ENCODE results near the gene HPD.

The HPD gene

DNA sequence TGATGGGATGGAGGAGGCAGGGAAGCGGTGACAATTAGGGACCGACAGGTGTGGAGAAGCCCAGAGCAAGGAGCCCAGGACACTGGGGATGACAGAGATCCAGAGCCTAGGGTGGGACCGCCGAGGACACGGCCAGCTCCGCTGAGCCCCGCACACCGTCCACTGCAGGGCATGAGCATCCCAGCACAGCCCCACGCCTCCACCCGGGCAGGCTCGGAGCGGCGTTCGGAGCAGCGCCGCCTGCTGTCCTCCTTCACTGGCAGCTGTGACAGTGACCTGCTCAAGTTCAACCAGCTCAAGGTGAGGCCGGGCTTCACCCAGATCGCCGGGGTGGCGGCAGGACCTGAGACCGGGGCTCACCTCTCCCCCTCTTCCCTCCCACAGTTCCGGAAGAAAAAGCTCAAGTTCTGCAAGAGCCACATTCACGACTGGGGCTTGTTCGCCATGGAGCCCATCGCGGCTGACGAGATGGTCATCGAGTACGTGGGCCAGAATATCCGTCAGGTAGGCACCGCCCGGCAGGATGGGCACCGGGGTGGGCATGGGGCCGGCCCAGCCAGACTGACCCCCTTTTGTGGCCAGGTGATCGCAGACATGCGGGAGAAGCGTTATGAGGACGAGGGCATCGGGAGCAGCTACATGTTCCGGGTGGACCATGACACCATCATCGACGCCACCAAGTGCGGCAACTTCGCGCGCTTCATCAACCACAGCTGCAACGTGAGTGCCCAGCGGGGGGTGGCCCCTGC, 31.1 kb downstream of the HPD start:
- DNase-seq = no peak

DNA sequence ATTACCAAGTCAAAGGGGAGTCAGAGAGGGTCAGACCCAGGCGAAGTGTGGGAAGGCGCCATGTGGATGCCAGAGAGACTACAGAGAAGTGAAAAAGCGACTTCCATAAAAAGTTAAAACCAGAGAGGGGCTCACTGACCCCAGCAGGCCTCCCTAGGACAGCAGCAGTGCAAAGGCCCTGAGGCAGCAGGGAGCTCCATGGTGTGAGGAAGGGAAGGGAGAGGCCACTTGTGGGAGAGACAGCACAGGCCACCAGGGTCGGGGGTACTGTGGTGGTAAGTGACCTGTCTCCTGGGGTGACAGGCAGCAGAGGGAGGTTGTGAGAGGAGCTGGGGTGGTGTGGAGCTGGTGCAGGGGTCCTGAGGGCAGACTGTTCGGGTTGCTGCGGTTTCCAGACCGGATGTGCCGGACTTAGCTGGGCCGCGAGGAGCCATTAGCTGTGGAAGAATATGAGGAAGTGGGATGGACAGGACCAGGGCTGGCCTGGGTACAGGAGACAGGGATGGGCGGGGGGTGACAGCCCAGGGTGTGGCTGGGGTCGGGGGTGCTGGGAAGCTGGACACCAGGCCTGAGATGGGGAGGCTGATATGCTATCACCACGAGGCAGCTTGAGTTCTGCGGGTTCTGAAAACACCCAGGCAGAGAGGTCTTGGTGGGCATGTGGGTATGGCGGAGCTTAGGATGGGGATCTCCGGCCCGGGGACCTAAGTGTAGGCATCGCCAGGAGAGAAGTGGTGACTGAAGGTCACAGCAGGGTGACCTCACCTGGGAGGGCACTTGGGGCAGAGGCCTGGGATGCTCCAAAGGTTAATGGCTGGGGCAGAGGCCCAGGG, 32.1 kb downstream of the HPD start:
- no peak for DNase-seq

GRCh38 chr12:121825041-121825523, 33.6 kb downstream of the HPD start:
- DNase-seq = no peak

GRCh38 chr12:121823727-121824115, 34.9 kb downstream of the HPD start:
- DNase-seq = no peak

DNA sequence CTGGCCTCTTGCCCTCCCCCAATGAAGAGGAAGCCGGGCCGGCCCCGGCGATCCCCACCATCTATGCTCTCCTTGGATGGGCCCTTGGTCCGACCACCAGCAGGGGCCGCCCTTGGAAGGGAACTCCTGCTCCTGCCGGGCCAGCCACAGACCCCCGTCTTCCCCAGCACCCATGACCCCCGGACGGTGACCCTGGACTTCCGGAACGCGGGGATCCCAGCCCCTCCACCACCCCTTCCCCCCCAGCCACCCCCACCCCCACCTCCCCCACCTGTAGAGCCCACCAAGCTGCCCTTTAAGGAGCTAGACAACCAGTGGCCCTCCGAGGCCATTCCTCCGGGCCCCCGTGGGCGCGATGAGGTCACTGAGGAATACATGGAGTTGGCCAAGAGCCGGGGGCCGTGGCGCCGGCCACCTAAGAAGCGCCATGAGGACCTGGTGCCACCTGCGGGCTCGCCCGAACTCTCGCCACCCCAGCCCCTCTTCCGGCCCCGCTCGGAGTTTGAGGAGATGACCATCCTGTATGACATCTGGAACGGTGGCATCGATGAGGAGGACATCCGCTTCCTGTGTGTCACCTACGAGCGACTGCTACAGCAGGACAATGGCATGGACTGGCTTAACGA, 35.4 kb downstream of the HPD start:
- DNase-seq = no peak

DNA sequence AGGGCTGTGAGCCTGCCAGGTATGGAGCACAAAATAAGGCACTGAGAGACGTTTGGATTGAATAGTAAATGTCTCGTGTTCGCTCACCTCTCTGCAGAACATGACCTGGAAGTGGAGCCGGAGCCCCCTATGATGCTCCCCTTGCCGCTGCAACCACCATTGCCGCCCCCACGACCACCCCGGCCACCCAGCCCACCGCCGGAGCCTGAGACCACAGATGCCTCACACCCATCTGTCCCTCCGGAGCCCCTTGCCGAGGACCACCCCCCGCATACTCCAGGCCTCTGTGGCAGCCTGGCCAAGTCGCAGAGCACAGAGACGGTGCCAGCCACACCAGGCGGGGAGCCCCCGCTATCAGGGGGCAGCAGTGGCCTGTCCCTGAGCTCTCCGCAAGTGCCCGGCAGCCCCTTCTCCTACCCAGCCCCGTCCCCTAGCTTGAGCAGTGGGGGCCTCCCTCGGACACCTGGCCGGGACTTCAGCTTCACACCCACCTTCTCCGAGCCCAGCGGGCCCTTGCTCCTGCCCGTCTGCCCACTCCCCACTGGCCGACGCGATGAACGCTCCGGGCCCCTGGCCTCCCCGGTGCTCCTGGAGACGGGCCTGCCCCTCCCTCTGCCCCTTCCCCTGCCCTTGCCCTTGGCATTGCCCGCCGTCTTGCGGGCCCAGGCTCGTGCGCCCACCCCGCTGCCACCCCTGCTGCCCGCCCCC, 36.1 kb downstream of the HPD start:
- DNase-seq = no peak

DNA sequence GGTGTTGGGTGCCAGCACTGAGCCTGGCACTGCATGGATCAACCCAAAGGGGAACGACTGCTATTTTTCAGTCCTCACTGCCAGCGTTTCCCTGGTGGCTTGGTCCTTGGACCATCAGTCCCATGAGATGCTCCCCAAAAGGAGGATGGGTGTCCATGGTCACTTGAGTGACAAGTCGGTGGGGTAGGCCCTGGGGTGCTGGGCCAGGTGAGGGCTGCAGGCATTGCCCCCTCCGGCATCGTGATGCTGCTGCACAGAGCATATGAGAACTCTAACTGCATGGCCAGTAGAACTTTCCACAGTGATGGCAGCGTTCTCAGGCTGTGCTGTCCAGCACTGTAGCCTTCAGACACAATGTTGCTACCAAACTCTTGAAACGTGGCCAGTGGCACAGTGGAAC, 38.6 kb downstream of the HPD start:
- no peak for DNase-seq

- no peak for DNase-seq
Observed at GRCh38 chr12:121819212-121819949, 39.3 kb downstream of the HPD start.

DNA sequence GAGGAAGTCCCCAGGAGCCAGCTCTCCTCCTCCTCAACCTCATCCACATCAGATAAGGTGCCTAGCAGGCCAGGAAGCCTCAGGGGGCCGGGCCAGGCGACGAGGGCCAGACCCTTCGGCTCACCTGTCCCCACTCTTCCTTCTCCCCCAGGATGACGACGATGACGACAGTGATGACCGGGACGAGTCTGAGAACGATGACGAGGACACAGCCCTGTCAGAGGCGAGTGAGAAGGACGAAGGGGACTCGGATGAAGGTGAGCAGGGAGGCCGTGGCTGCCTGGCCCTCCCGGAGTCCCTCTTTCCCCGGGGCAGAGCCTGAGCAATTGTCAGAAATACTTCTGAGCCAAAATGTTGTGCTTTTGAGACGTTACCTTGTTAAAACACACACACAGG, 41.0 kb downstream of the HPD start:
- DNase-seq = no peak

DNA sequence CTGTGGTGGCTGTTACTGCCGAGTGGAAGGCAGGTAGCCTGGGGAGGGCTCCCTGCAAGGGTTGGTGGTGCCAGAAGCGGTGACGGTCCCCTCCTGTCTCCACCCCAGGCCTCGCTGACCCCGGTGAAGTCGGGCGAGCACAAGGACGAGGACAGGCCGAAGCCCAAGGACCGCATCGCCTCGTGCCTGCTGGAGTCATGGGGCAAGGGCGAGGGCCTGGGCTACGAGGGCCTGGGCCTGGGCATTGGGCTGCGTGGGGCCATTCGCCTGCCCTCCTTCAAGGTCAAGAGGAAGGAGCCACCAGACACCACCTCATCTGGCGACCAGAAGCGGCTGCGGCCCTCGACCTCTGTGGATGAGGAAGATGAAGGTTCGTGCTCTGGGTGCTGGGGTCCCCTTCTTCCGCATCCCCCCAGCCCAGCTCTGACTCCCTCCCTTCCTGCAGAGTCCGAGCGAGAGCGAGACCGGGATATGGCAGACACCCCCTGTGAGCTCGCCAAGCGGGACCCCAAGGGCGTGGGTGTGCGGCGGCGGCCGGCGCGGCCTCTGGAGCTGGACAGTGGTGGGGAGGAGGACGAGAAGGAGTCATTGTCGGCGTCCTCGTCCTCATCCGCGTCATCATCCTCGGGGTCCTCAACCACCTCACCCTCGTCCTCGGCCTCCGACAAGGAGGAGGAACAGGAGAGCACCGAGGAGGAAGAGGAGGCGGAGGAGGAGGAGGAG, 41.6 kb downstream of the HPD start:
- DNase-seq = no peak

- no peak for DNase-seq
Observed at GRCh38 chr12:121815263-121815662, 43.4 kb downstream of the HPD start.

GRCh38 chr12:121814429-121815119, 44.1 kb downstream of the HPD start:
- DNase-seq = no peak

- no peak for DNase-seq
Observed at GRCh38 chr12:121813951-121814350, 44.7 kb downstream of the HPD start.

GRCh38 chr12:121812921-121813896, 45.5 kb downstream of the HPD start:
- DNase-seq = no peak

DNA sequence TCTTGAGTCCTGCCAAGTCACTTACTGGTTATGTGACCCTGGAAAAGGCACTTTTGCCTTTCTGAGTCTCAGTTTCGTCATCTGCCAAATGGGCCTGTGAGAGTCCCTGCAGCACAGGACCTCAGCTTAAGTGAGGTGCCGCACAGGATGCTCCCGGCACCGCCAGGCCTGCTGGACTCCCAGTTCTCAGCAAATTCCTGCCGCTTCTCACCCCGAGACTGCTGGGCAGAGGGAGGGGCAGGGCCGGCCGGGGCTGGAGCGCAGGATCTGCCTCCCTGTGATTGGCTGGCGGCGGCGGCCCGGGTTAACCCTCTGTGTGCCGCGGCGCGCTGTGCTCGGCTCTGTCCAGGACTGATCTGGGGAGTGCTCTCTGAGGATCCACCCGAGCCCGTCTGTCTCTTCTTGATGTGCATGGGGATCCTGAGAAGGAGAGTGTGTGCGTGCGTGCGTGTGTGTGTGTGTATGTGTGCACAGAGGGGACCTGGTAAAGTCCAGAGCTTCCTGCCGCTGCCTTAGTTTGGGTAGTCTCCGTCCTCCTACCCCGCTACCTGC, 46.3 kb downstream of the HPD start:
- no peak for DNase-seq

GRCh38 chr12:121811434-121812319, 47.0 kb downstream of the HPD start:
- DNase-seq = peak; percentile 28

- no peak for DNase-seq
Observed at GRCh38 chr12:121810833-121811433, 47.7 kb downstream of the HPD start.

- DNase-seq = no peak
Observed at GRCh38 chr12:121810234-121810817, 48.3 kb downstream of the HPD start.

Measured in NCI-H2171 (cell line).